Kidney epithelial cell (primary cell): Measurements from ENCODE around the gene TRIP12. TPM values are rescaled to one million over a fixed set of nuclear protein-coding genes. Genes with fewer than 3 reads are reported as not detected.

Experiments used
- DNase-seq: peaks from one replicate; pipeline ENCODE4 v3.0.0-alpha.2; 2010; ENCODE audit warnings: low read depth
- H3K27me3 ChIP-seq: 2 replicates; pipeline ENCODE4 v1.6.0; 2011; ENCODE audit warnings: low read length; ENCODE audit not compliant: control insufficient read depth, insufficient read depth
- H3K36me3 ChIP-seq: 2 replicates; pipeline ENCODE4 v1.5.1; 2011; ENCODE audit warnings: low read length; ENCODE audit not compliant: control insufficient read depth, insufficient read depth
- H3K4me3 ChIP-seq: 2 replicates; pipeline ENCODE4 v1.5.1; 2011; ENCODE audit warnings: low read depth, mild to moderate bottlenecking, control low read depth, low read length
- total RNA-seq: library from RNA; depleted of rRNA; stranded (reverse); fragments of >200 nt; gene quantifications from 2 replicates; pipeline ENCODE4 v1.2.3, GENCODE V29; 2015
- TF ChIP-seq, protein P1 (sequence below): IDR thresholded peaks from 2 replicates; pipeline ENCODE4 v1.5.1; 2011; ENCODE audit warnings: mild to moderate bottlenecking, moderate library complexity, low read length, control low read depth, inconsistent platforms; ENCODE audit not compliant: insufficient read depth, poor library complexity, severe bottlenecking

The TRIP12 gene
- total RNA-seq, 1 donor from 2014 or later: 109 TPM

GRCh38 chr2:229955663-229956062 lies 33.9 kb upstream of the TRIP12 start:
- Histone ChIP-seq H3K4me3 (no peak overlapping the region), H3K27me3 (no peaks in the 10 kb centered on the region), H3K36me3 (no peaks in the 10 kb centered on the region)
- DNase-seq: no peak
- TF ChIP-seq, protein P1, sequence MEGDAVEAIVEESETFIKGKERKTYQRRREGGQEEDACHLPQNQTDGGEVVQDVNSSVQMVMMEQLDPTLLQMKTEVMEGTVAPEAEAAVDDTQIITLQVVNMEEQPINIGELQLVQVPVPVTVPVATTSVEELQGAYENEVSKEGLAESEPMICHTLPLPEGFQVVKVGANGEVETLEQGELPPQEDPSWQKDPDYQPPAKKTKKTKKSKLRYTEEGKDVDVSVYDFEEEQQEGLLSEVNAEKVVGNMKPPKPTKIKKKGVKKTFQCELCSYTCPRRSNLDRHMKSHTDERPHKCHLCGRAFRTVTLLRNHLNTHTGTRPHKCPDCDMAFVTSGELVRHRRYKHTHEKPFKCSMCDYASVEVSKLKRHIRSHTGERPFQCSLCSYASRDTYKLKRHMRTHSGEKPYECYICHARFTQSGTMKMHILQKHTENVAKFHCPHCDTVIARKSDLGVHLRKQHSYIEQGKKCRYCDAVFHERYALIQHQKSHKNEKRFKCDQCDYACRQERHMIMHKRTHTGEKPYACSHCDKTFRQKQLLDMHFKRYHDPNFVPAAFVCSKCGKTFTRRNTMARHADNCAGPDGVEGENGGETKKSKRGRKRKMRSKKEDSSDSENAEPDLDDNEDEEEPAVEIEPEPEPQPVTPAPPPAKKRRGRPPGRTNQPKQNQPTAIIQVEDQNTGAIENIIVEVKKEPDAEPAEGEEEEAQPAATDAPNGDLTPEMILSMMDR: no peak

- DNase-seq: no peak
Measured at GRCh38 chr2:229952256-229952835, 30.5 kb upstream of the TRIP12 start.

GRCh38 chr2:229947544-229947943 lies 25.7 kb upstream of the TRIP12 start:
- Histone ChIP-seq H3K27me3 (no peaks in the 10 kb centered on the region), H3K36me3 (no peaks in the 10 kb centered on the region), H3K4me3 (no peak overlapping the region)
- DNase-seq: no peak
- TF ChIP-seq, protein P1: no peak

More at GRCh38 chr2:229952256-229952835, 30.5 kb upstream of the TRIP12 start:
- Histone ChIP-seq H3K4me3 (no peak overlapping the region), H3K36me3 (no peaks in the 10 kb centered on the region), H3K27me3 (no peaks in the 10 kb centered on the region)
- TF ChIP-seq, protein P1: no peak

- H3K27me3 ChIP-seq: no peaks in the 10 kb centered on the region
- no peak overlapping the region for H3K4me3 ChIP-seq
- no peak for DNase-seq
- no peaks in the 10 kb centered on the region for H3K36me3 ChIP-seq
- TF ChIP-seq, protein P1: no peak
Measured at GRCh38 chr2:229945975-229946374, 24.2 kb upstream of the TRIP12 start.

DNA sequence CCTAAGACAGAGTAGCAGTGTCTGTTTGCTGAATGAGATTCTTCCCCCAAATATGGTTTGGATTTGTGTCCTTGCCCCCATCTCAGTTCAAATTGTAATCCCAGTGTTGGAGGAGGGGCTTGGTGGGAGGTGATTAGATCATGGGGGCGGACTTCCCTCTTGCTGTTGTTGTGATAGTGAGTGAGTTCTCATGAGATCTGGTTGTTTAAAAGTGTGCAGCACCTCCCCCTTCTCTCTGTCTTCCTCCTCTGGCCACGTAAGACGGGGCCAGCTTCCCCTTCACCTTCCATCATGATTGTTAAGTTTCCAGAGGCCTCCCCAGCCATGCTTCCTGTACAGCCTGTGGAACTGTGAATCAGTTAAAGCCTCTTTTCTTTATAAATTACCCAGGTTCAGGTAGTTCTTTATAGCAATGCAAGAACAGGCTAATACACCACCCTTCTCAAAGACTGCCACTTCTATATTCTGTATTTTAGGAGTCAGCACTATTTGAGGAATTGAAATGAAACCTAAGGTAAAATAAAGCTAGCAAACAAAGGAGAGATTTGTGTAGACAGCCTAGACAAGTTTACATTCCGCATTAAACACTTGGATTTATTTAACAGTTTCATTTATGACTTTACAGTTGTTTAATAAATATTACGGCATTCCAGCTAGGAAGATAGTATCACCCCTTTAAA lies 22.1 kb upstream of the TRIP12 start:
- DNase-seq: no peak
- no peaks in the 10 kb centered on the region for H3K27me3 ChIP-seq
- H3K36me3 ChIP-seq: no peaks in the 10 kb centered on the region
- H3K4me3 ChIP-seq: no peak overlapping the region
- TF ChIP-seq, protein P1: no peak
